Measurements from ENCODE around the gene LGALS12. TPM values are rescaled to one million over a fixed set of nuclear protein-coding genes. Genes with fewer than 3 reads are reported as not detected.
"Not testable (repeated sequence)": the region's sequence is repeated elsewhere in the genome, so short reads cannot be mapped to it uniquely, and the experiment has no call there.

Gene LGALS12
- total RNA-seq, 1 experiment from 2014 or later, result not detected

- no peak for DNase-seq (ENCODE audit: low read depth)
These were observed 27.1 kb downstream of the LGALS12 start for GRCh38 chr11:63532799-63533475.

DNA sequence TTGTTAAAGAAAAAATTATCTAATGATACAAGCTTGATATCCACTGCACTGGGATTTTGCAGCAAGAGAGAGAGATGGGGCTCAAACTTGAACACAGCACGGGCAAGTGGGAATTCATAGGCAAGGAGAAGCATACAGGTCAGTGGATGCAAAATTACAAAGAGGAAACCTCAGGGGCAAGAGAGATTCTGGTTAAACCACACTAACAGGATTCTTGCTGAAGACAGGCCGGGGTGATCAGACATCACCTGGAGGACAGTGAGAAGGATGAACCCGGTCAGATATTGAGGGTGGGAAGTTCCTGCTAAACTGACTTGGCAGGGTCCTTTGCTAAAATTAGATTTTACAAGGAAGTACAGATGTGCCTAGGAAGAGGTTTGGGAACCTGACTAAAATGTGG is 28.2 kb downstream of the LGALS12 start:
- DNase-seq (ENCODE audit: low read depth), result no peak

DNA sequence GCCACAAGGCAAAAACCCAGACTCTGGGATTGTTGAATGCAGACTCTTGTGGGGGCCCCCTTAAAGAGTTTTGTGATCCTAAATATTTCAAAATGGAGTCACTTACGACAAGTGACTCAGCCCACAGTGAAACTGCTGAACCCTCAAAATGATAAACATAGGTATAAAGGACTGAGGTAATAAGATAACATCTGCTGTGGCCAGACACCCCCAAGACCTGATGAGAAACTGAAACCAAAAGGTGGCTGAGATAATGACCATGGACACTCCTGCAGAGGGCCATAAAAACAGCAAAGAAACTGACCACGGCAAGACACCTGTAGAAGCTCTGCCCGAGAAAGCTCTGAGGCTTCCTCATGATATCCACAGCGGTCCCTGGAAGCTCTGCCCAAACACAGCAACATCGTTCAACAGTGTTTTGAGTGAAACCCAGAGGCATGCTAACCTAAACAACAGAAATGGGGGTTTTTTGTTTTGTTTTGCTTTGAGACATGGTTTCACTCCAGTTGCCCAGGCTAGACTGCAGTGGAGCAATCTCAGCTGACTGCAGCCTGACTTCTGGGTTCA is 29.1 kb downstream of the LGALS12 start:
- no peak for DNase-seq (ENCODE audit: low read depth)

- DNase-seq (ENCODE audit: low read depth), result peak; percentile 48
These were observed 29.9 kb downstream of the LGALS12 start for GRCh38 chr11:63535734-63536133.

GRCh38 chr11:63536669-63537292 is 30.9 kb downstream of the LGALS12 start, which contains the start of gene PLAAT4:
TSS of gene PLAAT4 (plus strand) at chr11:63536808. CDS start at chr11:63536869, 61 bp downstream.
- no peak for DNase-seq (ENCODE audit: low read depth)

DNA sequence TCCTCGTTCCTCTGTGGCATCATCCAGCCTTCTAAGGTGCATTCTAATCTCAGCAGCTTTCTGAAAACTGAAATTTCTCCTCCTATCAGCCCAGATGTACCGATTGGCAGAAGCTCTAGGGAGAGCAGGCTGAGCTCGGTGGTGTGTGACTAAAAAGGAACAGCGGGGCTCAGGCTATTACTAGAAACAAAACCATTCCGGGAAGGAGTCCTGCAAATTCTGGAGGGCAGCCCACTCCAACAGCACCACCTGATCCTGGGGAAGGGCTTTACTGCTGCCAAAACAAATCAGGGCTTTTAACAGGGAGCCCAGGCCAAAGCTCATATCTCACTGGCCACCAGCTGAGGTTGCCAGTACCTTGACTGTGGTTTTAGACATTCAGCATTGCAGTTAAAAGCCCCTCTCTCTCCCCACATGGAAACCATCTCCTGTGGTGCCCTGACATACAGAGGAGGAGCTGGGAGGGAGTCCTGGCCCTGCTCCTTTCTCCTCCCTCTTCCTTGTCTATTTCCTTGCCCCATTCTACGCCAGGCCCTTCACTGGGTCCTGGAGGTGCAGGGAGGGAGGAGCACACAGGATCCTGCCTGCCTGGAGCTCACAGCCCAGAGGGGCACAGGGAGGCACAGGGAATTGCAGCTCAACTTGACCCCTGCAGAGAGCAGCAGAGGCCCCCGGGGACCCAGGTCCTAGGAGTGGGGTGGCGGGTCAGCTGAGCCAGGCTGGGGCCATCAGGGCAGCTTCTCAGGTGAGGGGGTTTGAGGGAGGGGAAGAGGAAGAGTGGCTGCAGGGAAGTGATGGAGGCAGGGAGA is 31.6 kb downstream of the LGALS12 start:
- DNase-seq (ENCODE audit: low read depth), result no peak

- DNase-seq (ENCODE audit: low read depth), result not testable (repeated sequence)
These were observed 36.6 kb downstream of the LGALS12 start for GRCh38 chr11:63542506-63542905.

GRCh38 chr11:63543711-63544110 is 37.8 kb downstream of the LGALS12 start:
- DNase-seq (ENCODE audit: low read depth), result no peak

GRCh38 chr11:63547061-63547460 is 41.2 kb downstream of the LGALS12 start:
- no peak for DNase-seq (ENCODE audit: low read depth)

- DNase-seq (ENCODE audit: low read depth), result no peak
These were observed 42.3 kb downstream of the LGALS12 start for GRCh38 chr11:63548178-63548577.

- DNase-seq (ENCODE audit: low read depth), result no peak
These were observed 43.5 kb downstream of the LGALS12 start for GRCh38 chr11:63549411-63549810.

DNA sequence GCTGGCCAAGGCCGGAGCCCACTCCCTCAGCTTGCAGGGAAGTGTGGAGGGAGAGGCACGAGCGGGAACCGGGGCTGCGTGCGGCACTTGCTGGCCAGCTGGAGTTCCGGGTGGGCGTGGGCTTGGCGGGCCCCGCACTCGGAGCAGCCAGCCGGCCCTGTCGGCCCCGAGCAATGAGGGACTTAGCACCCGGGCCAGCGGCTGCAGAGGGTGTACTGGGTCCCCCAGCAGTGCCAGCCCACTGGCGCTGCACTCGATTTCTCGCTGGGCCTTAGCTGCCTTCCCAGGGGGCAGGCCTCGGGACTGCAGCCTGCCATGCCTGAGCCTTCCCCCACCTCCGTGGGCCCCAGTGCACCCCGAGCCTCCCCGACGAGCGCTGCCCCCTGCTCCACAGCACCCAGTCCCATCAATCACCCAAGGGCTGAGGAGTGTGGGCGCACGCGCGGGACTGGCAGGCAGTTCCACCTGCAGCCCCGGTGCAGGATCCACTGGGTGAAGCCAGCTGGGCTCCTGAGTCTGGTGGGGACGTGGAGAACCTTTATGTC is 44.3 kb downstream of the LGALS12 start:
- not testable (repeated sequence) for DNase-seq (ENCODE audit: low read depth)

GRCh38 chr11:63551091-63551888 is 45.4 kb downstream of the LGALS12 start:
- no peak for DNase-seq (ENCODE audit: low read depth)

DNA sequence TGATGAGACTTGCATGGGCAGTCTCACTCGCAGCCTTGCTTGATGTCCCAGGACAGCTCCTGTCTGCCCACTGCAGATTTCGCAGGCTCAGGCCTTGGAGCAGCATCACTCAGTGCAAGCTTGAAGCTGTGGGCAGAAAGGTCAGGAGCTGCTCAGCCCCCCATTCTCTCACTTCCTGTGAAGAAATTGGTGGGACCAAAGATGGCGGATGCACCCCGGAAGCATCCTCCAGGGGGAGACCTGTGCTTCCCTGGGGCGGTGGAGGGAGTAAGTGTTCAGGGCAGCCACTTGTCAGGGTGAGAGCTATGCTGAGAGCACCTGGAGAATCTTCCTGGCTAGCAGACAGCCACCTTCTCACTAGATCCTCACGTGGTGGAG is 46.0 kb downstream of the LGALS12 start:
- no peak for DNase-seq (ENCODE audit: low read depth)

- no peak for DNase-seq (ENCODE audit: low read depth)
These were observed 47.0 kb downstream of the LGALS12 start for GRCh38 chr11:63552921-63553320.

GRCh38 chr11:63553759-63554158 is 47.9 kb downstream of the LGALS12 start:
- DNase-seq (ENCODE audit: low read depth), result peak; percentile 31

GRCh38 chr11:63554877-63555223 is 49.0 kb downstream of the LGALS12 start:
- no peak for DNase-seq (ENCODE audit: low read depth)

GRCh38 chr11:63556404-63557013 is 50.6 kb downstream of the LGALS12 start:
- DNase-seq (ENCODE audit: low read depth), result no peak

DNA sequence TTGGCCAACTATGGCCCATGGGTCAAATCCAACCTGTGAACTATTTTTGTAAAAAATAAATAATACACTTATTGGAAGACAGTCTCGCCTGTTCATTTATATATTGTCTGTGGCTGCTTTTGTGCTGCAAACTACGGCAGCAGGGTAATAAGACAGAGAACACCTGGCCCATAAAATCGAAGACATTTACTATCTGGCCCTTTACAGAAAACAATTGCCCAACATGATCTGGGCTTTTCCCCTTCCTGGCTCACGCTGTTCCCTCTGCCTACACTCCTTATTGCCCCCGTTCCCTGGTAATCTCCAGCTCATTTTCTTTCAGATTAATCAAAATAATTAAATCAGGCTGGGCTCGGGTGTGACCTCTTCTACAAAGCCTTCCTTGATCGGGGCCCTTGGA is 51.7 kb downstream of the LGALS12 start:
- DNase-seq (ENCODE audit: low read depth), result no peak

GRCh38 chr11:63558459-63559157 is 52.7 kb downstream of the LGALS12 start:
- no peak for DNase-seq (ENCODE audit: low read depth)

All from HT1080 (cell line).